WTC11 (cell line): ENCODE results near the gene R3HDML. TPM values are rescaled to one million over a fixed set of nuclear protein-coding genes. Genes with fewer than 3 reads are reported as not detected.

Experiments used
- ATAC-seq: fragments of 200-7000 bp; cut with Tn5 transposase; 2 replicates; pipeline ENCODE4 v1.10.0; 2021; ENCODE audit warnings: mild to moderate bottlenecking, moderate library complexity
- CTCF ChIA-PET: fragments of 300-600 bp; sonication (Branson Sonifier 250); formaldehyde crosslinking; loops from one replicate; lab custom pipeline; 2021; ENCODE audit warnings: antibody characterized with exemption; lab: Charles Lee
- POLR2A ChIA-PET: fragments of 350-600 bp; sonication (Branson Sonifier 250); formaldehyde crosslinking; loops from one replicate; lab custom pipeline; 2021; ENCODE audit warnings: antibody characterized with exemption; lab: Charles Lee
- DNase-seq: peaks from one replicate; pipeline ENCODE4 v3.0.0; 2021; ENCODE audit warnings: low spot score
- H3K27ac Mint-ChIP-seq: 2 replicates; pipeline ENCODE4 v1.8.0; 2021; ENCODE audit warnings: mixed read lengths
- H3K27me3 Mint-ChIP-seq: 2 replicates; pipeline ENCODE4 v1.8.0; 2021; ENCODE audit warnings: low read depth, mild to moderate bottlenecking, moderate library complexity, mixed read lengths
- H3K36me3 Mint-ChIP-seq: 2 replicates; pipeline ENCODE4 v1.8.0; 2021; ENCODE audit warnings: mixed read lengths
- H3K4me1 Mint-ChIP-seq: 2 replicates; pipeline ENCODE4 v1.8.0; 2022; ENCODE audit warnings: mixed read lengths
- H3K4me3 Mint-ChIP-seq: 2 replicates; pipeline ENCODE4 v1.8.0; 2021; ENCODE audit warnings: mild to moderate bottlenecking, moderate library complexity, mixed read lengths
- H3K9me3 Mint-ChIP-seq: 2 replicates; pipeline ENCODE4 v1.8.0; 2021; ENCODE audit warnings: mixed read lengths
- E2F4 ChIP-seq: sonication (generic); formaldehyde crosslinking; IDR thresholded peaks from 2 replicates; pipeline ENCODE4 v1.8.1; 2022; ENCODE audit warnings: low read depth, mild to moderate bottlenecking, moderate library complexity, missing genetic modification reagents, borderline replicate concordance
- EMX1 ChIP-seq: fragments of 250-450 bp; sonication (Bioruptor Pico); IDR thresholded peaks from 2 replicates; pipeline ENCODE4 v1.8.0; 2021; ENCODE audit warnings: mild to moderate bottlenecking
- ERG ChIP-seq: fragments of 250-450 bp; sonication (Bioruptor Pico); IDR thresholded peaks from 2 replicates; pipeline ENCODE4 v1.8.0; 2021; ENCODE audit warnings: mild to moderate bottlenecking
- IRF1 ChIP-seq: sonication (generic); formaldehyde crosslinking; IDR thresholded peaks from 2 replicates; pipeline ENCODE4 v1.8.0; 2023; ENCODE audit warnings: missing genetic modification reagents
- JUN ChIP-seq: sonication (generic); formaldehyde crosslinking; IDR thresholded peaks from 2 replicates; pipeline ENCODE4 v1.8.0; 2023; ENCODE audit warnings: mild to moderate bottlenecking, missing genetic modification reagents
- NFYB ChIP-seq: sonication (generic); formaldehyde crosslinking; conservative IDR thresholded peaks from 2 replicates; pipeline ENCODE4 v1.8.0; 2022; ENCODE audit warnings: low read depth, missing genetic modification reagents
- PRDM15 ChIP-seq: sonication (generic); formaldehyde crosslinking; IDR thresholded peaks from 2 replicates; pipeline ENCODE4 v1.8.0; 2022; ENCODE audit warnings: missing genetic modification reagents
- STAT6 ChIP-seq: sonication (generic); formaldehyde crosslinking; conservative IDR thresholded peaks from 2 replicates; pipeline ENCODE4 v1.8.1; 2023; ENCODE audit warnings: mild to moderate bottlenecking, low read depth, missing genetic modification reagents, moderate library complexity
- TCF7 ChIP-seq: sonication (generic); formaldehyde crosslinking; IDR thresholded peaks from 2 replicates; pipeline ENCODE4 v1.8.0; 2022; ENCODE audit warnings: mild to moderate bottlenecking, low read depth, missing genetic modification reagents, moderate library complexity
- USF1 ChIP-seq: sonication (generic); formaldehyde crosslinking; IDR thresholded peaks from 2 replicates; pipeline ENCODE4 v1.8.0; 2022; ENCODE audit warnings: mild to moderate bottlenecking, missing genetic modification reagents
- ZNF121 ChIP-seq: sonication (generic); formaldehyde crosslinking; IDR thresholded peaks from 2 replicates; pipeline ENCODE4 v1.8.0; 2023; ENCODE audit warnings: missing genetic modification reagents
- ZNF671 ChIP-seq: fragments of 250-450 bp; sonication (Bioruptor Pico); IDR thresholded peaks from 2 replicates; pipeline ENCODE4 v1.8.0; 2021; ENCODE audit warnings: mild to moderate bottlenecking
- total RNA-seq: library from RNA; stranded (reverse); gene quantifications from 3 replicates; pipeline ENCODE4 v1.2.3, GENCODE V29; 2021

Gene R3HDML
- total RNA-seq, 1 experiment from 2014 or later: not detected

- no peak for TF ChIP-seq E2F4
These were observed 20.8 kb downstream of the R3HDML start (continued) for GRCh38 chr20:44357555-44358125.

GRCh38 chr20:44358776-44359175 lies 21.9 kb downstream of the R3HDML start:
- Mint-ChIP-seq H3K27me3 (no peaks in the 10 kb centered on the region; the same call in 1 of the 2 replicates), H3K4me3 (no peak overlapping the region), H3K36me3 (no peaks in the 10 kb centered on the region), H3K27ac (no peak overlapping the region), H3K4me1 (no peaks in the 10 kb centered on the region), H3K9me3 (peaks cover 6% of the 10 kb centered on the region; the same call in 1 of the 2 replicates)
- TF ChIP-seq USF1 (CRISPR knock-in tag): no peak
- ATAC-seq (no peak), DNase-seq (no peak)
- ChIA-PET POLR2A (no interaction called here), CTCF (no interaction called here)

GRCh38 chr20:44360221-44360620 lies 23.4 kb downstream of the R3HDML start:
- Mint-ChIP-seq H3K27ac (no peak overlapping the region), H3K4me3 (no peak overlapping the region), H3K4me1 (no peaks in the 10 kb centered on the region)
- TF ChIP-seq IRF1 (CRISPR knock-in tag) (no peak), ZNF671 (CRISPR knock-in tag) (no peak), PRDM15 (CRISPR knock-in tag) (no peak), ERG (CRISPR knock-in tag) (no peak), EMX1 (CRISPR knock-in tag) (no peak), NFYB (CRISPR knock-in tag) (no peak), TCF7 (no peak), JUN (CRISPR knock-in tag) (no peak), ZNF121 (no peak), STAT6 (no peak)
- TF ChIP-seq, all 79 proteins: peak for 0
- CTCF ChIA-PET: interaction anchor here (1.1 kb wide), 1 partner anchor 28 kb away, joined by 3 read pairs; no protein-coding TSS in a partner anchor
- Mint-ChIP-seq H3K27me3 (no peaks in the 10 kb centered on the region; the same call in 1 of the 2 replicates), H3K36me3 (no peaks in the 10 kb centered on the region), H3K9me3 (peaks cover under 1% of the 10 kb centered on the region; the same call in 1 of the 2 replicates)
- ATAC-seq (no peak), DNase-seq (no peak)
- POLR2A ChIA-PET: no interaction called here
